ENCODE data around the gene OR4N5. TPM values are rescaled to one million over a fixed set of nuclear protein-coding genes. Genes with fewer than 3 reads are reported as not detected.

Gene OR4N5
- total RNA-seq, 4 donors from 2014 or later, result not detected

DNA sequence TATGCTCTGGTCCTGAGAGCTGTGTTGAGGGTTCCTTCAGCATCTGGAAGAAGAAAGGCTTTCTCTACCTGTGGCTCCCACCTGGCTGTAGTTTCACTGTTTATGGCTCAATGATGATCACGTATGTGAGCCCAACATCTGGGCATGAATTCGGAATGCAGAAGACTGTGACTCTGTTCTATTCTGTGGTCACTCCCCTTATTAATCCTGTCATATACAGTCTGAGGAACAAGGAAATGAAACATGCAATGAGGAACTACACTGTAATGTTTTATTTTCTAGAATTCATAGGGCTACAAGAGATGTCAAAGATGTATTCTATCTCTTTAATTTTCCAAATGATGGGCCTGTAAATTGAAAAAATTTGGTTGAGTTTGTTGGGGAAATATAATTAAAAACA lies 41.3 kb downstream of the OR4N5 start:
- no peak overlapping the region for H3K4me3 ChIP-seq
- H3K4me1 ChIP-seq, result no peaks in the 10 kb centered on the region
- H3K36me3 ChIP-seq, result no peaks in the 10 kb centered on the region
- TF ChIP-seq POLR2A (IDR thresholded peaks at IDR 0.05) (no peak), CTCF (IDR thresholded peaks at IDR 0.05) (no peak)
- intact Hi-C loops (cut with DNase I; ENCODE audit: low total_unique reads), result no loop called here
- no peak for DNase-seq
- H3K27ac ChIP-seq, result no peak overlapping the region
- no peaks in the 10 kb centered on the region for H3K9me3 ChIP-seq
- H3K27me3 ChIP-seq, result no peaks in the 10 kb centered on the region

GRCh38 chr14:20180486-20180885 lies 41.9 kb downstream of the OR4N5 start:
- H3K36me3 ChIP-seq, result no peaks in the 10 kb centered on the region
- no peak overlapping the region for H3K4me3 ChIP-seq
- no peaks in the 10 kb centered on the region for H3K27me3 ChIP-seq
- no peak for TF ChIP-seq CTCF (IDR thresholded peaks at IDR 0.05)
- TF ChIP-seq POLR2A (IDR thresholded peaks at IDR 0.05), result no peak
- intact Hi-C loops (cut with DNase I; ENCODE audit: low total_unique reads), result no loop called here
- no peak overlapping the region for H3K27ac ChIP-seq
- H3K4me1 ChIP-seq, result no peaks in the 10 kb centered on the region
- DNase-seq, result no peak
- H3K9me3 ChIP-seq, result no peaks in the 10 kb centered on the region

GRCh38 chr14:20184181-20184580 lies 45.6 kb downstream of the OR4N5 start:
- no peaks in the 10 kb centered on the region for H3K4me1 ChIP-seq
- no peaks in the 10 kb centered on the region for H3K9me3 ChIP-seq
- H3K27ac ChIP-seq, result no peak overlapping the region
- H3K4me3 ChIP-seq, result no peak overlapping the region
- DNase-seq, result no peak
- intact Hi-C loops (cut with DNase I; ENCODE audit: low total_unique reads), result no loop called here
- no peaks in the 10 kb centered on the region for H3K36me3 ChIP-seq
- TF ChIP-seq POLR2A (IDR thresholded peaks at IDR 0.05) (no peak), CTCF (IDR thresholded peaks at IDR 0.05) (no peak)
- no peaks in the 10 kb centered on the region for H3K27me3 ChIP-seq

DNA sequence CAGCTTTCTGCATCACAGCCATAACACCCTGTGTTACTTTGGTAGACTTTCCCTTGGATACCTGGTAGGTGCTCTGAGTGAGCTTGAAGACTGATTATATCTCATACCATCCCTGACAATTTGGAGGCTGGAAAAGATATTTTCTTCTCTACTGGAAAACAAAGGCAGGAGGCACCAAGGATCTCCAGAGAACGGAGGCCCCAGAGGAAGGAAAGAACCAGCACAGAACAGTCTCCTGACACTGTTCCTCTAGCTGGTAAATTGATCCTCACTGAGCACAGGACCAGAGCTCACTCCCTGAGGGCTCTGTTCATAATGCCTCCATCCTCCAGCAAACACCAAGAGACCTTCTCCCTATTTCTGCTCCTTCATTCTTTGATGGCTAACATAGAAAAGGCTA lies 52.0 kb downstream of the OR4N5 start, which contains the start of gene OR11G2:
TSS of gene OR11G2 (plus strand) at position 301 of the 400 bp plus-strand sequence. CDS start 6,542 bp downstream, outside the sequence.
- Histone ChIP-seq H3K36me3 (no peaks in the 10 kb centered on the region), H3K4me3 (no peak within 1 kb of the TSS), H3K9me3 (no peaks in the 10 kb centered on the region), H3K27ac (no peak within 1 kb of the TSS), H3K4me1 (no peaks in the 10 kb centered on the region), H3K27me3 (no peaks in the 10 kb centered on the region)
- intact Hi-C loops (cut with DNase I; ENCODE audit: low total_unique reads), result no loop called here
- no peak for DNase-seq
- TF ChIP-seq POLR2A (IDR thresholded peaks at IDR 0.05) (no peak), CTCF (IDR thresholded peaks at IDR 0.05) (no peak)

DNA sequence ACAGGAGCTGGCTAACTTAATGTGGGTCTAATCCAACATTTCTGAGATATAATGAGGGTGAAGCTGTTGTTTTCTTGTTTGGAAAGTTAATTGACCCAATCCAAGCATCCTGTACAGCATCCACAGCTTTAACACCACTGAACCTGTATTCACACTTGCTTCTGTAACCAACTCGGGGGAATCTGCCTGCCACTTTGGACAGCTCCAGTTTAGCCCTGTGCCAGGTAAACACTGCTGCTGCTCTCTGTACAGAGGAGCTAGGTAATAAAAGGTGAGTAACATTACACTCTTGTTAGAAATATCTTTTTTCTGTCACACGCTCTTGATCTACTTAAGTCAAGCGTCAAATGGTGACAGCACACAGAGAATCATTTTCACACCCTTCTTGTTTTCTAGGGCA lies 52.8 kb downstream of the OR4N5 start:
- intact Hi-C loops (cut with DNase I; ENCODE audit: low total_unique reads), result no loop called here
- Histone ChIP-seq H3K9me3 (no peaks in the 10 kb centered on the region), H3K36me3 (no peaks in the 10 kb centered on the region), H3K4me1 (no peaks in the 10 kb centered on the region), H3K27ac (no peak overlapping the region), H3K27me3 (no peaks in the 10 kb centered on the region), H3K4me3 (no peak overlapping the region)
- TF ChIP-seq CTCF (IDR thresholded peaks at IDR 0.05) (no peak), POLR2A (IDR thresholded peaks at IDR 0.05) (no peak)
- DNase-seq, result no peak
